HepG2 (cell line): ENCODE results near the gene EXOC1. TPM values are rescaled to one million over a fixed set of nuclear protein-coding genes. Genes with fewer than 3 reads are reported as not detected.

ENCODE experiments used
- ATF7-NPFF ChIP-seq: sonication (generic); formaldehyde crosslinking; IDR thresholded peaks from 2 replicates; pipeline ENCODE4 v1.8.1; 2023; ENCODE audit warnings: mild to moderate bottlenecking, low read depth, missing genetic modification reagents, moderate library complexity
- FOSL1 ChIP-seq: sonication (generic); formaldehyde crosslinking; IDR thresholded peaks from 2 replicates; pipeline ENCODE4 v1.9.0; 2021; ENCODE audit warnings: missing genetic modification reagents, borderline replicate concordance
- FOXK2 ChIP-seq: fragments of 450-650 bp; IDR thresholded peaks from 2 replicates; pipeline ENCODE4 v1.6.1; 2016
- GATAD1 ChIP-seq: IDR thresholded peaks from 2 replicates; pipeline ENCODE4 v1.6.1; 2016; ENCODE audit warnings: missing genetic modification reagents, missing compliant biosample characterization
- GZF1 ChIP-seq: sonication (generic); formaldehyde crosslinking; IDR thresholded peaks from 2 replicates; pipeline ENCODE4 v1.5.1; 2020; ENCODE audit warnings: mild to moderate bottlenecking, missing genetic modification reagents
- HBP1 ChIP-seq: IDR thresholded peaks from 2 replicates; pipeline ENCODE4 v1.6.1; 2016; ENCODE audit warnings: low read depth, control low read depth
- HDAC6 ChIP-seq: fragments of 200-600 bp; sonication (generic); IDR thresholded peaks from 2 replicates; pipeline ENCODE4 v1.7.0; 2017; ENCODE audit warnings: mild to moderate bottlenecking, antibody characterized with exemption, low read length, low read depth
- HOXA7 ChIP-seq: sonication (generic); formaldehyde crosslinking; IDR thresholded peaks from 2 replicates; pipeline ENCODE4 v1.8.1; 2022; ENCODE audit warnings: mild to moderate bottlenecking, missing genetic modification reagents, moderate library complexity
- JUND ChIP-seq: sonication (generic); formaldehyde crosslinking; IDR thresholded peaks from 2 replicates; pipeline ENCODE4 v1.8.0; 2022; ENCODE audit warnings: mild to moderate bottlenecking, missing genetic modification reagents
- KLF9 ChIP-seq: IDR thresholded peaks from 2 replicates; pipeline ENCODE4 v1.6.1; 2016; ENCODE audit warnings: low read depth
- LBX2 ChIP-seq: sonication (generic); formaldehyde crosslinking; IDR thresholded peaks from 2 replicates; pipeline ENCODE4 v1.5.0; 2020; ENCODE audit warnings: missing genetic modification reagents, mild to moderate bottlenecking, borderline replicate concordance
- MIER3 ChIP-seq: IDR thresholded peaks from 2 replicates; pipeline ENCODE4 v1.6.1; 2016; ENCODE audit warnings: missing compliant biosample characterization, borderline replicate concordance
- MIXL1 ChIP-seq: IDR thresholded peaks from 2 replicates; pipeline ENCODE4 v1.6.1; 2016
- NCOA2 ChIP-seq: sonication (generic); formaldehyde crosslinking; IDR thresholded peaks from 2 replicates; pipeline ENCODE4 v1.8.0; 2022; ENCODE audit warnings: inconsistent platforms
- NFATC3 ChIP-seq: sonication (generic); formaldehyde crosslinking; IDR thresholded peaks from 2 replicates; pipeline ENCODE4 v1.5.1; 2020; ENCODE audit warnings: mild to moderate bottlenecking, missing genetic modification reagents
- NR0B2 ChIP-seq: sonication (generic); formaldehyde crosslinking; IDR thresholded peaks from 2 replicates; pipeline ENCODE4 v1.4.0; 2020; ENCODE audit warnings: mild to moderate bottlenecking, missing genetic modification reagents
- RAD21 ChIP-seq: fragments of 450-650 bp; formaldehyde crosslinking; IDR thresholded peaks from 2 replicates; pipeline ENCODE4 v1.5.0; 2020; ENCODE audit warnings: mild to moderate bottlenecking
- SKIL ChIP-seq: sonication (generic); formaldehyde crosslinking; IDR thresholded peaks from 2 replicates; pipeline ENCODE4 v1.8.0; 2022; ENCODE audit warnings: missing genetic modification reagents, mild to moderate bottlenecking, moderate library complexity, borderline replicate concordance
- SMC3 ChIP-seq: IDR thresholded peaks from 2 replicates; pipeline ENCODE4 v1.6.1; 2011; ENCODE audit warnings: low read length, improper control_type of control experiment
- SNRNP70 ChIP-seq: fragments of 200-400 bp; formaldehyde crosslinking; IDR thresholded peaks from 2 replicates; pipeline ENCODE4 v1.6.1; 2017; ENCODE audit warnings: mild to moderate bottlenecking, low read depth, low read length, moderate library complexity
- ZBTB46 ChIP-seq: sonication (generic); formaldehyde crosslinking; IDR thresholded peaks from 2 replicates; pipeline ENCODE4 v1.4.0; 2020; ENCODE audit warnings: mild to moderate bottlenecking, missing genetic modification reagents, borderline replicate concordance
- ZFP37 ChIP-seq: sonication (generic); formaldehyde crosslinking; IDR thresholded peaks from 2 replicates; pipeline ENCODE4 v1.4.0; 2020; ENCODE audit warnings: missing genetic modification reagents, borderline replicate concordance
- ZNF597 ChIP-seq: sonication (generic); formaldehyde crosslinking; IDR thresholded peaks from 2 replicates; pipeline ENCODE4 v1.5.0; 2020; ENCODE audit warnings: missing genetic modification reagents
- ZNF883 ChIP-seq: sonication (generic); formaldehyde crosslinking; IDR thresholded peaks from 2 replicates; pipeline ENCODE4 v1.5.1; 2020; ENCODE audit warnings: mild to moderate bottlenecking, missing genetic modification reagents; ENCODE audit errors: not compliant biosample characterization
- ZNF891 ChIP-seq: sonication (generic); formaldehyde crosslinking; IDR thresholded peaks from 2 replicates; pipeline ENCODE4 v1.5.0; 2020; ENCODE audit warnings: mild to moderate bottlenecking, missing genetic modification reagents
- polyA plus RNA-seq, 8 experiments: library from polyadenylated mRNA; depleted of rRNA in 3 of 8; stranded (reverse) in 7 of 8; unstranded in 1 of 8; fragments of >200 nt; fragmentation: Illumina TruSeq in 4 of 8; extraction: Trizol in 4 of 8; gene quantifications; 2 replicates each; pipeline versions ENCODE4 v1.2.1 to v1.2.3, GENCODE V29; 2011 to 2016; ENCODE audit warnings: low read depth in 4 of 8, missing spikeins in 1 of 8, mixed read lengths in 1 of 8; ENCODE audit not compliant: insufficient read depth in 1 of 8
- total RNA-seq, 5 experiments: library from RNA; depleted of rRNA; stranded (reverse); fragments of >200 nt; fragmentation: Illumina TruSeq; extraction: Trizol; gene quantifications; 2 replicates each; pipeline ENCODE4 v1.2.3, GENCODE V29; 2016; ENCODE audit warnings: low read depth in 1 of 5

Gene EXOC1
- total and polyA plus RNA-seq, 2 of the 13 experiments (the other 11 are each of a cell fraction or from before 2014, with no cell fraction given): 9.1 to 18.4 TPM

- TF ChIP-seq SNRNP70 (no peak), ZNF891 (peak; percentile 67), LBX2 (CRISPR knock-in tag) (no peak), GATAD1 (CRISPR knock-in tag) (peak; percentile 89), GZF1 (no peak), FOSL1 (no peak), RAD21 (peak; percentile 28; the same call in 1 of the 2 replicates), KLF9 (CRISPR knock-in tag) (no peak), JUND (CRISPR knock-in tag) (no peak), HBP1 (CRISPR knock-in tag) (peak; percentile 61; the same call in 1 of the 2 replicates), NCOA2 (CRISPR knock-in tag) (no peak), MIER3 (CRISPR knock-in tag) (peak; percentile 57; the same call in 1 of the 2 replicates), HOXA7 (CRISPR knock-in tag) (no peak), FOXK2 (no peak), MIXL1 (CRISPR knock-in tag) (peak; percentile 13; the same call in 1 of the 2 replicates), NR0B2 (no peak), ZNF597 (CRISPR knock-in tag) (no peak), NFATC3 (CRISPR knock-in tag) (no peak), ZFP37 (no peak), ZNF883 (CRISPR knock-in tag) (no peak), SMC3 (no peak), SKIL (CRISPR knock-in tag) (no peak), ATF7-NPFF (peak; percentile 78), HDAC6 (no peak), ZBTB46 (CRISPR knock-in tag) (no peak)
Measured at GRCh38 chr4:55853484-55854046, at the start of gene EXOC1 (continued).
